ENCODE data around the gene PPP1R13L. TPM values are rescaled to one million over a fixed set of nuclear protein-coding genes. Genes with fewer than 3 reads are reported as not detected.
"Not testable (repeated sequence)": the region's sequence is repeated elsewhere in the genome, so short reads cannot be mapped to it uniquely, and the experiment has no call there.

PPP1R13L gene
- polyA plus RNA-seq, 4 donors: 12.7 to 30.5 (median 21.3) TPM

GRCh38 chr19:45345506-45345860 is 59.4 kb downstream of the PPP1R13L start:
- Histone ChIP-seq H3K36me3 (ENCODE audit: control insufficient read depth in 3 of 3, insufficient read depth in 2 of 3, low read depth in 1 of 3, low read length in 3 of 3) (peaks cover 0 to 13% (median 3%) of the 10 kb centered on the region in 3 donors), H3K4me3 (ENCODE audit: low read depth in 1 of 3, low read length in 3 of 3) (no peak overlapping the region), H3K9me3 (ENCODE audit: control insufficient read depth in 2 of 2, insufficient read depth in 1 of 2, low read depth in 1 of 2, low read length in 1 of 2) (no peaks in the 10 kb centered on the region), H3K27me3 (ENCODE audit: control insufficient read depth in 3 of 3, insufficient read depth in 3 of 3, low read length in 3 of 3) (peaks cover 4 to 58% (median 8%) of the 10 kb centered on the region in 3 donors), H3K4me1 (ENCODE audit: control insufficient read depth in 3 of 3, insufficient read depth in 2 of 3, low read depth in 1 of 3, low read length in 2 of 3) (peaks cover 0 to under 1% (median 0%) of the 10 kb centered on the region in 3 donors), H3K27ac (ENCODE audit: low read depth in 1 of 3, low read length in 2 of 3) (no peak overlapping the region)
- WGBS, 3 donors: 54 to 77% (median 57%) methylated on average over 15 of the region's 15 CpGs
- DNase-seq: no peak
- no peak for FAIRE-seq

GRCh38 chr19:45344621-45345505 is 60.0 kb downstream of the PPP1R13L start:
- H3K9me3 ChIP-seq (ENCODE audit: control insufficient read depth in 2 of 2, insufficient read depth in 1 of 2, low read depth in 1 of 2, low read length in 1 of 2): no peaks in the 10 kb centered on the region
- H3K27me3 ChIP-seq (ENCODE audit: control insufficient read depth in 3 of 3, insufficient read depth in 3 of 3, low read length in 3 of 3): peaks cover 4 to 63% (median 8%) of the 10 kb centered on the region in 3 donors
- H3K27ac ChIP-seq (ENCODE audit: low read depth in 1 of 3, low read length in 2 of 3): no peak overlapping the region
- DNase-seq (peak in 1 of 2 donors; percentile 17), FAIRE-seq (no peak)
- peaks cover 0 to 7% (median under 1%) of the 10 kb centered on the region in 3 donors for H3K36me3 ChIP-seq (ENCODE audit: control insufficient read depth in 3 of 3, insufficient read depth in 2 of 3, low read depth in 1 of 3, low read length in 3 of 3)
- WGBS, 3 donors: 15 to 42% (median 34%) methylated on average over 10 to 15 of the region's 15 CpGs
- no peak overlapping the region for H3K4me3 ChIP-seq (ENCODE audit: low read depth in 1 of 3, low read length in 3 of 3)
- peaks cover 0 to 4% (median 0%) of the 10 kb centered on the region in 3 donors for H3K4me1 ChIP-seq (ENCODE audit: control insufficient read depth in 3 of 3, insufficient read depth in 2 of 3, low read depth in 1 of 3, low read length in 2 of 3)

- Histone ChIP-seq H3K36me3 (ENCODE audit: control insufficient read depth in 3 of 3, insufficient read depth in 2 of 3, low read depth in 1 of 3, low read length in 3 of 3) (no peaks in the 10 kb centered on the region), H3K27ac (ENCODE audit: low read depth in 1 of 3, low read length in 2 of 3) (no peak overlapping the region), H3K4me1 (ENCODE audit: control insufficient read depth in 3 of 3, insufficient read depth in 2 of 3, low read depth in 1 of 3, low read length in 2 of 3) (peaks cover 0 to 4% (median 0%) of the 10 kb centered on the region in 3 donors), H3K9me3 (ENCODE audit: control insufficient read depth in 2 of 2, insufficient read depth in 1 of 2, low read depth in 1 of 2, low read length in 1 of 2) (no peaks in the 10 kb centered on the region), H3K27me3 (ENCODE audit: control insufficient read depth in 3 of 3, insufficient read depth in 3 of 3, low read length in 3 of 3) (peaks cover 4 to 63% (median 8%) of the 10 kb centered on the region in 3 donors), H3K4me3 (ENCODE audit: low read depth in 1 of 3, low read length in 3 of 3) (no peak overlapping the region)
- FAIRE-seq (no peak), DNase-seq (no peak)
- WGBS, 3 donors: 76 to 82% (median 79%) methylated on average over 13 of the region's 13 CpGs
These were observed 62.0 kb downstream of the PPP1R13L start for GRCh38 chr19:45342911-45343310.

GRCh38 chr19:45340899-45341453 is 63.9 kb downstream of the PPP1R13L start:
- no peaks in the 10 kb centered on the region for H3K36me3 ChIP-seq (ENCODE audit: control insufficient read depth in 3 of 3, insufficient read depth in 2 of 3, low read depth in 1 of 3, low read length in 3 of 3)
- peaks cover 0 to 4% (median 0%) of the 10 kb centered on the region in 3 donors for H3K4me1 ChIP-seq (ENCODE audit: control insufficient read depth in 3 of 3, insufficient read depth in 2 of 3, low read depth in 1 of 3, low read length in 2 of 3)
- peak overlapping the region in 1 of 3 donors; percentile 27 for H3K4me3 ChIP-seq (ENCODE audit: low read depth in 1 of 3, low read length in 3 of 3)
- H3K27ac ChIP-seq (ENCODE audit: low read depth in 1 of 3, low read length in 2 of 3): no peak overlapping the region
- FAIRE-seq (no peak), DNase-seq (peak in 1 of 2 donors; percentile 29)
- 4 to 14% (median 12%) methylated on average over 18 to 25 of the region's 25 CpGs for WGBS, 3 donors
- no peaks in the 10 kb centered on the region for H3K9me3 ChIP-seq (ENCODE audit: control insufficient read depth in 2 of 2, insufficient read depth in 1 of 2, low read depth in 1 of 2, low read length in 1 of 2)
- peaks cover 4 to 46% (median 8%) of the 10 kb centered on the region in 3 donors for H3K27me3 ChIP-seq (ENCODE audit: control insufficient read depth in 3 of 3, insufficient read depth in 3 of 3, low read length in 3 of 3)

GRCh38 chr19:45340232-45340898 is 64.5 kb downstream of the PPP1R13L start, which contains the start of gene KLC3:
KLC3 (plus strand) TSS chr19:45340750; CDS start chr19:45345542, 4,792 bp downstream.
- peak; percentile 68 to 74 for DNase-seq
- 12 to 14% (median 12%) methylated on average over 37 to 50 of the region's 50 CpGs for WGBS, 3 donors
- Histone ChIP-seq H3K9me3 (ENCODE audit: control insufficient read depth in 2 of 2, insufficient read depth in 1 of 2, low read depth in 1 of 2, low read length in 1 of 2) (no peaks in the 10 kb centered on the region), H3K27ac (ENCODE audit: low read depth in 1 of 3, low read length in 2 of 3) (no peak within 1 kb of the TSS), H3K27me3 (ENCODE audit: control insufficient read depth in 3 of 3, insufficient read depth in 3 of 3, low read length in 3 of 3) (peaks cover 2 to 43% (median 8%) of the 10 kb centered on the region in 3 donors), H3K36me3 (ENCODE audit: control insufficient read depth in 3 of 3, insufficient read depth in 2 of 3, low read depth in 1 of 3, low read length in 3 of 3) (no peaks in the 10 kb centered on the region), H3K4me3 (ENCODE audit: low read depth in 1 of 3, low read length in 3 of 3) (peak within 1 kb of the TSS in 1 of 3 donors; percentile 27), H3K4me1 (ENCODE audit: control insufficient read depth in 3 of 3, insufficient read depth in 2 of 3, low read depth in 1 of 3, low read length in 2 of 3) (peaks cover 0 to 4% (median 0%) of the 10 kb centered on the region in 3 donors)
- FAIRE-seq: no peak

- H3K36me3 ChIP-seq (ENCODE audit: control insufficient read depth in 3 of 3, insufficient read depth in 2 of 3, low read depth in 1 of 3, low read length in 3 of 3): no peaks in the 10 kb centered on the region
- no peak overlapping the region for H3K27ac ChIP-seq (ENCODE audit: low read depth in 1 of 3, low read length in 2 of 3)
- peaks cover 0 to 36% (median 4%) of the 10 kb centered on the region in 3 donors for H3K27me3 ChIP-seq (ENCODE audit: control insufficient read depth in 3 of 3, insufficient read depth in 3 of 3, low read length in 3 of 3)
- H3K4me1 ChIP-seq (ENCODE audit: control insufficient read depth in 3 of 3, insufficient read depth in 2 of 3, low read depth in 1 of 3, low read length in 2 of 3): peaks cover 0 to 4% (median 0%) of the 10 kb centered on the region in 3 donors
- DNase-seq: no peak
- no peaks in the 10 kb centered on the region for H3K9me3 ChIP-seq (ENCODE audit: control insufficient read depth in 2 of 2, insufficient read depth in 1 of 2, low read depth in 1 of 2, low read length in 1 of 2)
- 66 to 83% (median 67%) methylated on average over 6 of the region's 6 CpGs for WGBS, 3 donors
- FAIRE-seq: no peak
- no peak overlapping the region for H3K4me3 ChIP-seq (ENCODE audit: low read depth in 1 of 3, low read length in 3 of 3)
These were observed 65.2 kb downstream of the PPP1R13L start for GRCh38 chr19:45339629-45340028.

GRCh38 chr19:45336696-45337251 is 68.1 kb downstream of the PPP1R13L start:
- peaks cover 0 to 4% (median 0%) of the 10 kb centered on the region in 3 donors for H3K4me1 ChIP-seq (ENCODE audit: control insufficient read depth in 3 of 3, insufficient read depth in 2 of 3, low read depth in 1 of 3, low read length in 2 of 3)
- H3K27ac ChIP-seq (ENCODE audit: low read depth in 1 of 3, low read length in 2 of 3): no peak overlapping the region
- H3K9me3 ChIP-seq (ENCODE audit: control insufficient read depth in 2 of 2, insufficient read depth in 1 of 2, low read depth in 1 of 2, low read length in 1 of 2): no peaks in the 10 kb centered on the region
- WGBS, 3 donors: 55 to 61% (median 58%) methylated on average over 11 of the region's 11 CpGs
- no peaks in the 10 kb centered on the region for H3K36me3 ChIP-seq (ENCODE audit: control insufficient read depth in 3 of 3, insufficient read depth in 2 of 3, low read depth in 1 of 3, low read length in 3 of 3)
- H3K27me3 ChIP-seq (ENCODE audit: control insufficient read depth in 3 of 3, insufficient read depth in 3 of 3, low read length in 3 of 3): peaks cover 0 to 20% (median 2%) of the 10 kb centered on the region in 3 donors
- no peak overlapping the region for H3K4me3 ChIP-seq (ENCODE audit: low read depth in 1 of 3, low read length in 3 of 3)
- DNase-seq: no peak
- FAIRE-seq: no peak

- 83 to 91% (median 90%) methylated on average over 4 of the region's 4 CpGs for WGBS, 3 donors
- H3K4me1 ChIP-seq (ENCODE audit: control insufficient read depth in 3 of 3, insufficient read depth in 2 of 3, low read depth in 1 of 3, low read length in 2 of 3); H3K4me3 ChIP-seq (ENCODE audit: low read depth in 1 of 3, low read length in 3 of 3); H3K9me3 ChIP-seq (ENCODE audit: control insufficient read depth in 2 of 2, insufficient read depth in 1 of 2, low read depth in 1 of 2, low read length in 1 of 2); H3K27ac ChIP-seq (ENCODE audit: low read depth in 1 of 3, low read length in 2 of 3); H3K27me3 ChIP-seq (ENCODE audit: control insufficient read depth in 3 of 3, insufficient read depth in 3 of 3, low read length in 3 of 3); DNase-seq; H3K36me3 ChIP-seq (ENCODE audit: control insufficient read depth in 3 of 3, insufficient read depth in 2 of 3, low read depth in 1 of 3, low read length in 3 of 3); FAIRE-seq: not testable (repeated sequence)
These were observed 70.0 kb downstream of the PPP1R13L start for GRCh38 chr19:45334881-45335280.

Measured in small intestine (tissue), 7 donors.